ENCODE measurements around the gene REEP1.

The REEP1 gene

GRCh38 chr2:86344404-86344803, 7.0 kb upstream of the REEP1 start:
- DNase-seq = no peak

- no peak for DNase-seq
These were observed 5.1 kb upstream of the REEP1 start for GRCh38 chr2:86342488-86342887.

- DNase-seq = no peak
These were observed 4.0 kb upstream of the REEP1 start for GRCh38 chr2:86341470-86341869.

GRCh38 chr2:86338778-86339295, 1.4 kb upstream of the REEP1 start:
- DNase-seq = no peak

GRCh38 chr2:86336675-86337243, 667 bp downstream of the REEP1 start:
- no peak for DNase-seq

GRCh38 chr2:86335865-86336674, 1.4 kb downstream of the REEP1 start:
- no peak for DNase-seq

- no peak for DNase-seq
These were observed 4.0 kb downstream of the REEP1 start for GRCh38 chr2:86333378-86333777.

GRCh38 chr2:86332654-86333053, 4.8 kb downstream of the REEP1 start:
- no peak for DNase-seq

GRCh38 chr2:86331384-86331783, 6.0 kb downstream of the REEP1 start:
- DNase-seq = no peak

- no peak for DNase-seq
These were observed 7.4 kb downstream of the REEP1 start for GRCh38 chr2:86330001-86330400.

GRCh38 chr2:86323273-86324021, 14.0 kb downstream of the REEP1 start:
- no peak for DNase-seq

- no peak for DNase-seq
These were observed 17.5 kb downstream of the REEP1 start for GRCh38 chr2:86319700-86320580.

GRCh38 chr2:86315084-86315483, 22.3 kb downstream of the REEP1 start:
- DNase-seq = no peak

- DNase-seq = no peak
These were observed 23.3 kb downstream of the REEP1 start for GRCh38 chr2:86314125-86314524.

- DNase-seq = no peak
These were observed 24.1 kb downstream of the REEP1 start for GRCh38 chr2:86313341-86313740.

- DNase-seq = no peak
These were observed 25.5 kb downstream of the REEP1 start for GRCh38 chr2:86311879-86312278.

- no peak for DNase-seq
These were observed 27.5 kb downstream of the REEP1 start for GRCh38 chr2:86309966-86310365.

GRCh38 chr2:86308984-86309695, 28.3 kb downstream of the REEP1 start:
- no peak for DNase-seq

GRCh38 chr2:86308356-86308755, 29.1 kb downstream of the REEP1 start:
- no peak for DNase-seq

- DNase-seq = no peak
These were observed 30.0 kb downstream of the REEP1 start for GRCh38 chr2:86307431-86307830.

- DNase-seq = no peak
These were observed 31.5 kb downstream of the REEP1 start for GRCh38 chr2:86305915-86306254.
